Calu3 (cell line): ENCODE data around the gene C1QTNF1. TPM values are rescaled to one million over a fixed set of nuclear protein-coding genes. Genes with fewer than 3 reads are reported as not detected.

Experiments
- Bru-seq: library from RNA; stranded (reverse); fragments of 400-500 nt; gene quantifications from one replicate; lab custom pipeline; 2021; lab: Mats Ljungman, UMichigan
- BruChase-seq, 2 experiments: library from RNA; stranded (reverse); fragments of 400-500 nt; gene quantifications; one replicate each; lab custom pipeline; 2021; lab: Mats Ljungman, UMichigan
- BruUV-seq: library from RNA; stranded (reverse); fragments of 400-500 nt; replicated peaks from 2 replicates; lab custom pipeline; 2021; lab: Mats Ljungman, UMichigan
- CTCF ChIA-PET: fragments of 300-600 bp; sonication (Branson Sonifier 250); formaldehyde crosslinking; loops from one replicate; lab custom pipeline; 2022; ENCODE audit warnings: antibody characterized with exemption; lab: Charles Lee
- DNase-seq: peaks from one replicate; pipeline ENCODE4 v3.0.0; 2022
- H3K27ac Mint-ChIP-seq: one replicate; pipeline ENCODE4 v1.8.0; 2022; ENCODE audit warnings: mixed read lengths; ENCODE audit not compliant: unreplicated experiment
- H3K27me3 Mint-ChIP-seq: one replicate; pipeline ENCODE4 v1.8.0; 2022; ENCODE audit warnings: mixed read lengths; ENCODE audit not compliant: unreplicated experiment
- H3K36me3 Mint-ChIP-seq: one replicate; pipeline ENCODE4 v1.8.0; 2022; ENCODE audit warnings: mild to moderate bottlenecking, moderate library complexity, mixed read lengths; ENCODE audit not compliant: insufficient read depth, unreplicated experiment
- H3K4me1 Mint-ChIP-seq: one replicate; pipeline ENCODE4 v1.8.0; 2022; ENCODE audit warnings: mild to moderate bottlenecking, low read depth, mixed read lengths; ENCODE audit not compliant: unreplicated experiment
- H3K4me3 Mint-ChIP-seq: one replicate; pipeline ENCODE4 v1.8.0; 2022; ENCODE audit warnings: mild to moderate bottlenecking, low read depth, moderate library complexity, mixed read lengths; ENCODE audit not compliant: unreplicated experiment
- H3K9me3 Mint-ChIP-seq: one replicate; pipeline ENCODE4 v1.8.0; 2022; ENCODE audit warnings: low read depth, mixed read lengths; ENCODE audit not compliant: unreplicated experiment
- intact Hi-C: fragments of 100-400 bp; cut with micrococcal nuclease; formaldehyde crosslinking; loops from one replicate; pipeline ENCODE4 v1.10.0; 2022; ENCODE audit not compliant: unreplicated experiment
- long read RNA-seq: library from polyadenylated mRNA; stranded (forward); transcript quantifications from one replicate; pipeline ENCODE4 v2.0.0, GENCODE V29; 2022
- total RNA-seq: library from RNA; stranded (reverse); gene quantifications from 2 replicates; pipeline ENCODE4 v1.2.3, GENCODE V29; 2022
- TF ChIP-seq, protein P1 (sequence below): fragments of 200-600 bp; IDR thresholded peaks from one replicate; pipeline ENCODE4 v1.8.0; 2022; ENCODE audit warnings: antibody characterized with exemption; ENCODE audit not compliant: unreplicated experiment

The C1QTNF1 gene, protein sequence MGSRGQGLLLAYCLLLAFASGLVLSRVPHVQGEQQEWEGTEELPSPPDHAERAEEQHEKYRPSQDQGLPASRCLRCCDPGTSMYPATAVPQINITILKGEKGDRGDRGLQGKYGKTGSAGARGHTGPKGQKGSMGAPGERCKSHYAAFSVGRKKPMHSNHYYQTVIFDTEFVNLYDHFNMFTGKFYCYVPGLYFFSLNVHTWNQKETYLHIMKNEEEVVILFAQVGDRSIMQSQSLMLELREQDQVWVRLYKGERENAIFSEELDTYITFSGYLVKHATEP
- total RNA-seq (3.1 and 3.3 TPM in 2 replicates), Bru-seq, nascent RNA (percentile 16 among the genes with signal in this experiment), BruChase-seq, experiment 1, labeled RNA remaining after a 6-hour chase (percentile 26 among the genes with signal in this experiment), BruChase-seq, experiment 2, labeled RNA remaining after a 2-hour chase (percentile 20 among the genes with signal in this experiment)
- long read RNA-seq, partial matches to known transcripts, result 0 of 2 reads
- long read RNA-seq, other reads (novel, unspliced or antisense), result 1 of 2 reads

- peak; percentile 79 for DNase-seq
- CTCF ChIA-PET, result no interaction called here
- Mint-ChIP-seq H3K9me3 (no peaks in the 10 kb centered on the region), H3K36me3 (peaks cover 25% of the 10 kb centered on the region), H3K4me3 (peak within 1 kb of the TSS; percentile 77), H3K27me3 (peaks cover 10% of the 10 kb centered on the region), H3K27ac (peak within 1 kb of the TSS; percentile 18), H3K4me1 (peaks cover 26% of the 10 kb centered on the region)
- BruUV-seq, result no TSS peak
- TF ChIP-seq, protein P1, sequence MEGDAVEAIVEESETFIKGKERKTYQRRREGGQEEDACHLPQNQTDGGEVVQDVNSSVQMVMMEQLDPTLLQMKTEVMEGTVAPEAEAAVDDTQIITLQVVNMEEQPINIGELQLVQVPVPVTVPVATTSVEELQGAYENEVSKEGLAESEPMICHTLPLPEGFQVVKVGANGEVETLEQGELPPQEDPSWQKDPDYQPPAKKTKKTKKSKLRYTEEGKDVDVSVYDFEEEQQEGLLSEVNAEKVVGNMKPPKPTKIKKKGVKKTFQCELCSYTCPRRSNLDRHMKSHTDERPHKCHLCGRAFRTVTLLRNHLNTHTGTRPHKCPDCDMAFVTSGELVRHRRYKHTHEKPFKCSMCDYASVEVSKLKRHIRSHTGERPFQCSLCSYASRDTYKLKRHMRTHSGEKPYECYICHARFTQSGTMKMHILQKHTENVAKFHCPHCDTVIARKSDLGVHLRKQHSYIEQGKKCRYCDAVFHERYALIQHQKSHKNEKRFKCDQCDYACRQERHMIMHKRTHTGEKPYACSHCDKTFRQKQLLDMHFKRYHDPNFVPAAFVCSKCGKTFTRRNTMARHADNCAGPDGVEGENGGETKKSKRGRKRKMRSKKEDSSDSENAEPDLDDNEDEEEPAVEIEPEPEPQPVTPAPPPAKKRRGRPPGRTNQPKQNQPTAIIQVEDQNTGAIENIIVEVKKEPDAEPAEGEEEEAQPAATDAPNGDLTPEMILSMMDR, result peak; percentile 43
- intact Hi-C loops, result no loop called here
Measured at GRCh38 chr17:79023886-79024771, at the start of gene C1QTNF1. TSS of gene C1QTNF1 (plus strand) at chr17:79024169. CDS start at chr17:79043969, 19,800 bp downstream.

GRCh38 chr17:78974635-78975591 is 49.1 kb upstream of the C1QTNF1 start:
- Mint-ChIP-seq H3K4me3 (no peak overlapping the region), H3K36me3 (peaks cover 93% of the 10 kb centered on the region), H3K9me3 (no peaks in the 10 kb centered on the region), H3K27me3 (no peaks in the 10 kb centered on the region), H3K27ac (no peak overlapping the region), H3K4me1 (peaks cover 32% of the 10 kb centered on the region)
- intact Hi-C loops, result loop anchor here (5.0 kb wide), 1 partner anchor 108 kb away; no protein-coding TSS in a partner anchor
- CTCF ChIA-PET, result interaction anchor here (0.7 kb wide), 1 partner anchor 350 kb away, joined by 6 read pairs; no protein-coding TSS in a partner anchor
- no peak for DNase-seq
- TF ChIP-seq, protein P1, result no peak
- BruUV-seq, result no TSS peak

DNA sequence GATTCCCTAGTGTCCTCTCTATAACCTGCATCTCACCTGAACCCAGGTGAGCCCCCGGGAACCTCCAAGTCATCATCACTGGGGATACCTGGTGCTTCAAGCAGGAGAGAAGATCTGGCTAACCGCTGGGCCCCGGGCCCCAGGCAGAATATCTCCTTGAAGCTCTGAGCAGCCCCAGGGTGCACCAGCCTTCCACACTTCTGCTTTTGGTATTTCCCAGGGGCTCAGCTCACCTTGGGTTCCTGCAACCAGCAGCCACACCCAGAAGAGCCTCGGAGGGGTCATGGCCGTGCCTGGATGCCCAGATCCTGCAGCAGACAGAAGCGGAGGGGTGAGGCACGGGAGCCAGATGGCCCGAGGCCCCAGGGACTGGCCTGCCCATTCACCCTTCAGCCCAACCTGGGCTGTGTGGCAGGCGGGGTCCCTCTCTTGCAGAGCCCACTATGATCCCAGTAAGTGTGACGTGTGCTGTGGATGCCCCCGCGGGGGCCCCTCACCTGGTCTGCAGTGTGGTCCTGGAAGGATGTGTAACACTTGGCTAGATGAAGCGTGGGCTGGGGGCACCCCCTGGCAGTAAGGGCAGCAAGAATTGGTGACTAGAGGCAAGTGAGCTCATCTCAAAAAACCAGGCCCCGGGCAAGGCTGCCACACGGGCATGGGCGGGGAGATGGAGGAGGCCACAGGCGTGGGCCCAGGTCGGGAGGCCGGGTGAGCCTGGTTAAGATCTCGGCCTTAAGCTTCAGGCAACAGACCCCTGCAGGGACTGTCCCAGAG is 46.9 kb upstream of the C1QTNF1 start:
- no TSS peak for BruUV-seq
- CTCF ChIA-PET, result no interaction called here
- Mint-ChIP-seq H3K27ac (peak overlapping the region; percentile 4), H3K4me3 (peak overlapping the region; percentile 77), H3K9me3 (no peaks in the 10 kb centered on the region), H3K36me3 (peaks cover 72% of the 10 kb centered on the region), H3K27me3 (no peaks in the 10 kb centered on the region), H3K4me1 (peaks cover 14% of the 10 kb centered on the region)
- intact Hi-C loops, result no loop called here
- TF ChIP-seq, protein P1, result no peak
- no peak for DNase-seq
